Astrocyte of the cerebellum (primary cell): ENCODE data around the gene NACA2.
"Not testable (repeated sequence)": the region's sequence is repeated elsewhere in the genome, so short reads cannot be mapped to it uniquely, and the experiment has no call there.

ENCODE experiments used
- DNase-seq: peaks from one replicate; pipeline ENCODE4 v3.0.0-alpha.2; 2011; ENCODE audit warnings: low read depth
- H3K4me3 ChIP-seq: 2 replicates; pipeline ENCODE4 v1.5.1; 2011; ENCODE audit warnings: mild to moderate bottlenecking, low read depth, low read length, moderate library complexity
- in situ Hi-C: cut with HindIII; loops from 2 replicates; pipeline ENCODE4 v1.10.0; 2017; ENCODE audit warnings: low sequenced_read_pairs
- TF ChIP-seq, protein P1 (sequence below): IDR thresholded peaks from 2 replicates; pipeline ENCODE4 v1.5.1; 2012; ENCODE audit warnings: low read length, low read depth, moderate library complexity, mild to moderate bottlenecking; ENCODE audit errors: missing control alignments

The NACA2 gene

GRCh38 chr17:61567045-61567802 lies 23.8 kb downstream of the NACA2 start:
- in situ Hi-C loops, result no loop called here
- DNase-seq, result no peak
- no peak overlapping the region for H3K4me3 ChIP-seq
- TF ChIP-seq, protein P1, sequence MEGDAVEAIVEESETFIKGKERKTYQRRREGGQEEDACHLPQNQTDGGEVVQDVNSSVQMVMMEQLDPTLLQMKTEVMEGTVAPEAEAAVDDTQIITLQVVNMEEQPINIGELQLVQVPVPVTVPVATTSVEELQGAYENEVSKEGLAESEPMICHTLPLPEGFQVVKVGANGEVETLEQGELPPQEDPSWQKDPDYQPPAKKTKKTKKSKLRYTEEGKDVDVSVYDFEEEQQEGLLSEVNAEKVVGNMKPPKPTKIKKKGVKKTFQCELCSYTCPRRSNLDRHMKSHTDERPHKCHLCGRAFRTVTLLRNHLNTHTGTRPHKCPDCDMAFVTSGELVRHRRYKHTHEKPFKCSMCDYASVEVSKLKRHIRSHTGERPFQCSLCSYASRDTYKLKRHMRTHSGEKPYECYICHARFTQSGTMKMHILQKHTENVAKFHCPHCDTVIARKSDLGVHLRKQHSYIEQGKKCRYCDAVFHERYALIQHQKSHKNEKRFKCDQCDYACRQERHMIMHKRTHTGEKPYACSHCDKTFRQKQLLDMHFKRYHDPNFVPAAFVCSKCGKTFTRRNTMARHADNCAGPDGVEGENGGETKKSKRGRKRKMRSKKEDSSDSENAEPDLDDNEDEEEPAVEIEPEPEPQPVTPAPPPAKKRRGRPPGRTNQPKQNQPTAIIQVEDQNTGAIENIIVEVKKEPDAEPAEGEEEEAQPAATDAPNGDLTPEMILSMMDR, result no peak

DNA sequence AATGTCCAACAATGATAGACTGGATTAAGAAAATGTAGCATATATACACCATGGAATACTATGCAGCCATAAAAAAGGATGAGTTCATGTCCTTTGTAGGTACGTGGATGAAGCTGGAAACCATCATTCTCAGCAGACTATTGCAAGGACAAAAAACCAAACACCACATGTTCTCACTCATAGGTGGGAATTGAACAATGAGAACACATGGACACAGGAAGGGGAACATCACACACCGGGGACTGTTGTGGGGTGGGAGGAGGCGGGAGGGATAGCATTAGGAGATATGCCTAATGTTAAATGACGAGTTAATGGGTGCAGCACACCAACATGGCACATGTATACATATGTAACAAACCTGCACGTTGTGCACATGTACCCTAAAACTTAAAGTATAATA lies 24.6 kb downstream of the NACA2 start:
- H3K4me3 ChIP-seq, in situ Hi-C loops, DNase-seq: not testable (repeated sequence)

DNA sequence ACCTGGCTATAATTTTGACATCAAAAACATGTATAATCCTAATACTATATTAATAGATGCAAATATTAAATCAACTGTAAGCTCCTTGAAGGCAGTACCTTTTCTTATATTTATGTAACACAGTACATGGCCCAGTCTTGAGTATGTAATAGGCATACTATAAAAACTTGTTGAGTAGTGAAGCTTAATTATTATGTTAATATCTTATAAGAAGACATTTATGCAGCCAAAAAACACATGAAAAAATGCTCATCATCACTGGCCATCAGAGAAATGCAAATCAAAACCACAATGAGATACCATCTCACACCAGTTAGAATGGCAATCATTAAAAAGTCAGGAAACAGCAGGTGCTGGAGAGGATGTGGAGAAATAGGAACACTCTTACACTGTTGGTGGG lies 25.2 kb downstream of the NACA2 start:
- H3K4me3 ChIP-seq, DNase-seq, in situ Hi-C loops: not testable (repeated sequence)

DNA sequence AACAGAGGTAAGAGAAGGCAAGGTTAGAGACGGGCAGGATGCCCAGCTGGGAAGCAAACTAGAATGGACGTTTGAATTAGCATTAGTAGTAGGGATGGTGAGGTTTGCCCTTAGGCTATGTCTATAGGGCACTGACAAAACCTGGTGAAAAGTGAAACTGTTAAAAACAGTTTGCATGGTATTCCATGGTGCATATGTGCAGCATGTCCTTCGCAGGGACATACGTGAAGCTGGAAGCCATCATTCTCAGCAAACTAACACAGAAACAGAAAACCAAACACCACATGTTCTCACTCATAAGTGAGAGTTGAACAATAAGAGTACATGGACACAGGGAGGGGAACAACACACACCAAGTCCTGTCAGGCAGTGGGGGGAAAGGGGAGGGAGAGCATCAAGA lies 25.8 kb downstream of the NACA2 start:
- in situ Hi-C loops, result no loop called here

GRCh38 chr17:61562287-61562686 lies 28.7 kb downstream of the NACA2 start:
- TF ChIP-seq, protein P1, result no peak
- DNase-seq, result no peak
- H3K4me3 ChIP-seq, result no peak overlapping the region
- in situ Hi-C loops, result no loop called here

More for the DNA sequence above, 25.8 kb downstream of the NACA2 start:
- no peak overlapping the region for H3K4me3 ChIP-seq
- TF ChIP-seq, protein P1, result no peak
- no peak for DNase-seq

- TF ChIP-seq, protein P1, result no peak
- no peak for DNase-seq
- in situ Hi-C loops, result no loop called here
- no peak overlapping the region for H3K4me3 ChIP-seq
Measured at GRCh38 chr17:61561354-61561753, 29.7 kb downstream of the NACA2 start.

- in situ Hi-C loops, result no loop called here
- TF ChIP-seq, protein P1, result no peak
- no peak overlapping the region for H3K4me3 ChIP-seq
- no peak for DNase-seq
Measured at GRCh38 chr17:61560071-61560470, 30.9 kb downstream of the NACA2 start.
